Measurements from ENCODE around the gene ERC2.

The ERC2 gene

DNA sequence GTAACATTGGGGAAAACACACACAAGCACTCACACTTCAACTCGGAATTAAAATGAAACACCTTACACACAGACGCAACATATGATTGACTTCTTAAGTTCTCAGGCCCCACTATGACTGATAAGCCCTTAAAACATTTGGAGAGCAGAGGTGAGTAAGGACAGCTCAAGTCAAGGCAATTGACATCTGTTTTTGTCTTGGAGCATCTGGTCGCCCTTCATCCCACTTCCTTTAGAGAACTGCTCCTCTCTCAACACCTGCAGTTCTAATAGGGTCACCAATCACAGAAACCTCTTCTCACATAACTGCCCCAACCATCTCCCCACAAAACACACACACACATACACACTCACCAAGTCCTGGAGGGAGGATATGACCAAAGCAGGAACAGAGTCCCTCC, 43.4 kb downstream of the ERC2 start:
- no peak for DNase-seq (ENCODE audit: low read depth)

DNA sequence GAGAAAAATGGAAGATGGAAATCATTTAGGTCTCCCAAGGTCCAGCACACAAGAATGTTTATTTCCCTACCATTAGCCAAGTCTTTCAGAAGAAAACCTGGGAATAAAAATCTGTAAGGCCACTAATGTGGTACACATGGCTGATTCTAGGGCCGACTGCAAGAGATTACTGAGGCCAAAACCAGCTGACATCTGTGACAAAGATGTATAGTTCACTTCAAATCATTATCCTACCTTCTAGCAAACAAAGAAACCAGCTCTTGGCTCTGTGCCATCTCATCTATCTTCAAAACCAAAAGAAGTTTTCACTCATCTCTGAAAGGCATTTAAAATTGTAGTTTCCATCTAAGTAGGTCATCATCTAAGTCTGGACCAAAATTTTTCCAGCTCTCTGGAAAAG, 43.9 kb downstream of the ERC2 start:
- no peak for DNase-seq (ENCODE audit: low read depth)

DNA sequence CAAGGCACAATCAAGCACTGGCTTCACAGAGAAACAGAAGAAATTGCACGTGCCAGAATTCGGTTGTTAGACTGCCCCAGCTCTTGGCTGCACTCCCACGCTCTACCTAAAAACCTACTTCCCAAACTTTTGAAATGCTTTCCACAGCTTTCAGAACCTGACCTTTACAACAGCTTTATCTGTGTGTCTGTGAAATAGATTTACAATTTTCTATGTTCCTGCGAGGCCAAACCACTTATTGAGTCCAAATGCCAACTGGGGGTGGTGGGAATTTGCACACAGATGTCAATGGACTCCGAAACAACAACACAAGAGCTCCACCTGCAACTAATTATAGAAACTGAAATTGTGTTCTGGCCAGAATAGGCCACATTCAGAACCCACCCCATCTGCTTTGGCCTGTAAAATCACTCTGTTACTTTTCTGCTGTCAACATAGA, 44.6 kb downstream of the ERC2 start:
- no peak for DNase-seq (ENCODE audit: low read depth)

DNA sequence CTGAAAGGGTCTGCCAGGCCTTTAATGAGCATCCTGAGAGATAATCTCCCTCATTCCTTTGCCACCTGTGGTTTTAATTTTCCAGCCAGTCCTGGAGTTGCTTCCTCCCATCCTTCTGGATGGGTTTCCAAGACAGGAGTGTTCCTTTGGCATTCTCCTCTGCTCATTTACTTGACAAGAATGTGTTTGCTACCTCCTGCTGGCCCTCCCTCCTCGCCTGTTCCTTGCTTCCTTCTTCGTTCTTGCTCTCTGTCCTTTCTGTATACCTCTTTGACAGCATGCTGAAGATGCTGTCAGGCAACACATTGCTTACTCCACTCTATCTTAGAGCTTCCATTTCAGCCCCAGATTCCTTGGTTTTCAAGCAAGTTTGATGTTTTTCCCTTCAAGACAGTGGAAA, 46.0 kb downstream of the ERC2 start:
- no peak for DNase-seq (ENCODE audit: low read depth)

DNA sequence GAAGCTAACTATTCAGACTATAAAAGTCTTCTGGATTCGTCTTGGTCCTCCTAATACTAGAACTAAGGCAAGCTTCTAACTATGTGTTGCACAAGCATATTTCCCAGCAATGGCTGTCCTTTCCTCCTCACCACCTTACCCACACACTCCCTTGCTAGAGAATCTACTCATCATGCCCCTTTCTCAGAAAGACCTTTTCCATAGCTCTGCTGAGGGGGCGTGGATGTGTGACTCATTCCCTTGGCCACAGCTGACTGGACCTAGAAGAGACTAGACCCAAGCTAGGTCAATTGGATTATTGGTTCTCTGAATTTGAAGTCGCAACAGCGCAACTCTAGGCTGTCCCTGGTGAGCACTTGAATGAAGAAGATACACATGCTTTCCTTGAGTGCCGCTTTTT, 47.1 kb downstream of the ERC2 start:
- DNase-seq (ENCODE audit: low read depth) = no peak

DNA sequence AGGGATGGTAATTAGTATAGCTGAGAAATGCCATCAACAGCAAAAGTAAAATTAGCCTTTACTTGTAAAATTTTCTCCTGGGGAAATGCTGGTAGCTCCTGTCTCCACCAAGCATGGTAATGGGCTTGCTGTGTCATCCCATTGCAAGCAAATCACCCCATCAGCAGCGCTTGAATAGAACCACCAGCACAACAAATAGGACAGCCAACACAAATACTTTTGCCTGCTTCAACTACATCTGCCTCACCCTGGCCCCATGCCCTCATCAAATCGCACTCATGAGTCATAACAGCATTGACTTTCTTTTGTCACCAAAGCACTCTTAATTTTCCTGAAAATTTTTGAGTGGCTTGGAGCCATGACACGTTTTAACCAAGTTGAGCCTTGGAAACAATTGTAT, 52.6 kb downstream of the ERC2 start:
- DNase-seq (ENCODE audit: low read depth) = no peak

DNA sequence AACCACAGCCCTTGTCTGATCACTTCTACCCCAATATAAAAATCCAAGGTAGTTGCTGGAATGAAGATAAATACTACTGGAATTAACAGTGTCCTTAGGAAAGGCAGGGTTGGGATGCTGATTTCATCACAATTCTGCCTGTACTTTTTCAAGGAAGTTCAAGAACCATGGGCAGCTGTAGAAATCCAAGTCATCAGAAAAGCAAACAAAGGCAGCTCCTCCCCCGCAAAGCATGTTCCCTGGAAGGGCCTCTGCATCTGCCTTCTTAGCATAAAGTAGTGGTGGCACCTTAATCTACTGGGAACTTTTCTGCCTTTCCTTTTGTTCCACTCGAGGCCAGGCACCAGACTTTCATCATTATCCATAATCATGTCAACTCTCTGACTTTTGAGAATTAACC, 54.4 kb downstream of the ERC2 start:
- no peak for DNase-seq (ENCODE audit: low read depth)

DNA sequence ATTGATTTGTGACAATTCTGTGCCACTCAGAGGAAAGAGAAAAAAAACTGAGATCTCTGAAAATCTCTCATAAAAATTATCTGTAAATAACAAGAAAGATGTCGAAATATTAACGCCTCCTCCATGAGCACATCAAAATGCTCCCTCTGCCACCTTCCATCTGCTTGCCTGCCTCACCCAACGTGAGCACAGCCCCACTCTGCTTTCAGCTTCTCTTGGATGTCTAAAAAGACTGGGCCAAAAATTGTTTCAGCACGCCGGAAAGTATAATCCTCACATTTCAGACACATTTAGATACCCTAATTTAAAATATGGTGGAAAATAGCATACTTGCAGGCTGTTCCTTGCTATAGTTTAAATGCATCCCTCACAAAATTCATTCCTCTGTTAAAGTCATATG, 57.1 kb downstream of the ERC2 start:
- no peak for DNase-seq (ENCODE audit: low read depth)

DNA sequence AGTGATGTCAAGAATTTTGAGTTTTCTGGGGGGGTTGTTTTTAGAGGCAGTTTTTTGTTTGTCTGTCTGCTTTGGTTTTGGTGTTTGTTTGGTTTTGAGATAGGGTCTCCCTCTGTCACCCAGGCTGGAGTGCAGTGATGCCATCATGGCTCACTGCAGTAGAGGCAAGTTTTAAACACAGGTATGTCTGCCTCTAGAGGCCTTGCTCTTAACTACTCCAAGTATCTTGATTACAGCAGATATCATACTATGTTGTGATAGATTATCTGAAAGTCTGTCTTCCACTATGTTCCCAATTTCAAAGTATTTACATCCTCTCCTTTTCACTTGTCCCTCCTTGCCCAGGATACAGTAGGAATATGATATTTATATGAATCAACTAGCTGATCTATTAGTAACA, 57.7 kb downstream of the ERC2 start:
- no peak for DNase-seq (ENCODE audit: low read depth)

DNA sequence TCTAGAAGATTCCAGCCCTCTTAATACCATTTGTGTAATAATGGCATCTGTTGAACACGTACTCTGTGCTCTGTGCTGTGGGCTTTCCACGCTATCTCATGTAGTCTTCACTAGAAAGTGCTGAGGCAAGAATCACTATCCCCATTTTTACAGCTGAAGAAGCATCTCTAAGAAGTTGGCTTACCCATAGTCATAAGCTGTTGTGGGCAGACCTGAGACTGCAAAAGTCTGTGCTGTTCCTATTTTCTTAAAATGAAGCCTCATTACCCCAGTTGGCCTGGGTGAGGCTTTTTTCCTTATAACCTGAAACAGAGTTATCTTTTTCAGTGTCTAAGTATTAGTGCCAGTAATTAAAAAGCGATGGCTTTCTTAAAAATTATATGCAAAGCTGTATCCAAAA, 58.5 kb downstream of the ERC2 start:
- no peak for DNase-seq (ENCODE audit: low read depth)

DNA sequence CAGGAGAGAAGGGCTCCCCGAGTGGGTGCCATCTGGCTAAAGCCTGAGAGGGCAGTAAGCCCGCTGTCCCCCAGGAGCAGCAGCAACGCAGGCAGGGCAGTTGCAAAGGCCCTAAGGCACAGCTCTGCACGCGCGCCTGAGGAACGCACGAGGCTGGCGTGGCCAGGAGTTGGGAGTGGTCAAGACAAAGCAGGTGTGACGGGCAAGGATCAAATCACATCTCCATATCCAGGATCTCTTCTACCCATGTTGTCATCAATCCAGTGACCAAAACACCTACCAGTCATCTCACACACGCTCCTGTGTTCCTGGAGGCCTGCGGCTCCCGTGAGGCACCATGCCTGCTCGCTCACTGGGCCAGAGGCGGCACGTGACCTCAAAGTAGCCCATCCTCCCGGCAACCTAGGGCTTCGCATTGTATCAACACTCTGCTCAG, 59.5 kb downstream of the ERC2 start:
- DNase-seq (ENCODE audit: low read depth) = no peak

DNA sequence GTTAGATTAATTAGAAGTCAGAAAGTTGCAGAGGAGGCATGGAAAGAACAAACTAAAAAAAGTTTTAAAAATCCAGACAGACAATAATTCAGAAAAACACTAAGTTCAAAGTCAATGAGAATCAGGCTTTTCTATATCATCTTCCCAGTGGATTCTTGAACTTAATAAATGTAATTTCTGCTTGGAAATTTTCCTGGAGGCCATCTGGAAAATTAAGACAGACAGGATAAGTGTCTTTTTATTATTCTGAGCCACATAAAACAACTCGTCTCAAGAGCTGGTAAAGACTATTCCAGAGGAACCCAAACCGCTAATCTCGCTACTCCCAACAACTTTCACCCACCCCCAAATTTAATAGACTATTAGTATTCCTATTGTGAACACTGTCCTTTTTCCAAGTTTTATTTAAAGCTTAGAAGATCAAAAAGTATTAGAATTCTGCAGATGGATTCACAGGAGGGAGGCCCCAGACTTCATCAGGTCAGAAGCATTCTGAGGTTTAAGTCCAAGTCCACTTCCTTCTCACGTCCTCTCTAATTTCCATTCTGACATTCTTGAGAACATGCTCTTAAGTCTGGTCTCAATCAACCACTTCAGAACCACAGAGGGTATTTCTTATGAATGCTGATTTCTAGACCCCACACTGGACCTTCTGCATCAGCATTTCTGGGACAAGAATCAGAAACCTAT, 61.3 kb downstream of the ERC2 start:
- DNase-seq (ENCODE audit: low read depth) = no peak

DNA sequence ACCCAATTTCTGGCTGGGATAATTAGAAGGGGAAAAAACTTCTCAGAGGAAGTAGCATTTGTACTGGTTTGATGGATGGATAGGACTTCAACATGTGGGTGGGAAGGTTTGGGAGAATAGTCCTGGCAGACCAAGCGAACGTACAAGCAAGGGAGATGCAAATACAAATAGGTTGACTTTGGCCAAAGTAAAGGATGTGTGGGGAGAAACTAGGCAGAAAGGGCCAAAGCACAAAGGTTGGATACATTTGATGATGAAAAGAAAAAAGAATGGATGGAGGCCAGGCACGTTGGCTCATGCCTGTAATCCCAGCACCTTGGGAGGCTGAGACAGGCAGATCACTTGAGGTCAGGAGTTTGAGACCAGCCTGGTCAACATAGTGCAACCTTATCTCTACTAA, 63.4 kb downstream of the ERC2 start:
- DNase-seq (ENCODE audit: low read depth) = no peak

DNA sequence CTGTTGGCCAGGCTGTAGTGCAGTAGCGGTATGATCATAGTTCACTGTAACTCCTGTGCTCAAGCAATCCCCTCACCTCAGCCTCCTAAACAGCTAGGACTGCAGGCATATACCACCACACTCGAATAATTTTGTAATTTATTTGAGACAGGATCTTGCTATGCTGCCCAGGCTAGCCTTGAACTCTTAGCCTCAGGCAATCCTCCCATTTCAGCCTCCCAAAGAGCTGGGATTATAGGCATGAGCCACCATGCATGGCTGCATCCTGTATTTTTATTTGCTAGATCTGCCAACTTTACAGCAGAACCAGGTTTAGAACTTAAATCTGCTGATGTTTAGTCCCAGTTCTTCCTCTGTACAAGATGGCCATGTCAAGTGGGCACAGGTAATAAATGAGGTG, 69.6 kb downstream of the ERC2 start:
- no peak for DNase-seq (ENCODE audit: low read depth)

DNA sequence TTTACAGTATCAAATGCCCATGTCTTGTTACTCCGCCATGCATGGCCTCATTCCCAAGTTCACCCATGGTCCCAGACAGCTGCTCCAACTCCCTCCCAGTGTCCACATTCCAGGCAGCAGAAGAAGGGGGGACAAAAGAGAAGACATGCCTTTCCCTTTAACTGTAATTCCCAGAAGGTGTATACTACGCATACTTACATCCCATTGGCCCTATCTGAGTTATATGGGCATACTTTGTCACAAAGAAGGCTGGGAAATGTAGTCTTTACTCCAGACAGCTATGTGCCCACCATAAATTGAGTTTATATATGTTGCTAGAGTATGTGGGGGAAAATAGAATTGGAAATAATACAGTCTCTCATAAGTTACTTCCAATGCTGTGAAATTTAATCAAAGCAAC, 70.5 kb downstream of the ERC2 start:
- DNase-seq (ENCODE audit: low read depth) = no peak

DNA sequence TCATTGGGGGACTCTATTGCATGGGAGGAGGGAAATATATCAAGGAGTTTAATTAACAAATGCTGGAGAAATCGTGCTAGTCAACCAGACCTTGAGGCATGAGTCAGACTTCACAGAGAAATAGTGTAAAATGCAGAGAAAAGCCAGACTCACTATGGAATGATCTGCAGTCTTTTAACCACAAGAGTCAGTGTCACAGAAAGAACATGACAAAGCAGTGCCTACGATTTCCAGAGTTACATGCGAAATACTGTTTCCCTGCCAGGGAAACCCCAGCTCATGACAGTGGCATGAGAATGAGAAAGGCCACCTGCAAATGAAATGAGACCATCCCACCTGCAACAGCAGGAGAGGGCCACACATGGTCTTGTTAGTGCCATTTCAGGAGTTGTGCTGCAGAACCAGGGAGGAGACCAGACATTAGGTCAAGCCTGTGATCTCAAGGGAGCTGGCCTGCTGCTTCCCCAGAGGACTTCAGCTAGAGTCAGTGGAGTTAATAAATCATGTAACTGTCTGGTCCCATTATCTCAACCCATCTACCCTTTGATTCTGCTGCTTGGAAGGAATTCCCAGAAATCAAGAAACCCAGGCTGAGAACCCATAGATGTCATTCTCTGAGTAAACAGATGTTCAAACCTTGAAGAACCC, 79.0 kb downstream of the ERC2 start:
- DNase-seq (ENCODE audit: low read depth) = no peak

DNA sequence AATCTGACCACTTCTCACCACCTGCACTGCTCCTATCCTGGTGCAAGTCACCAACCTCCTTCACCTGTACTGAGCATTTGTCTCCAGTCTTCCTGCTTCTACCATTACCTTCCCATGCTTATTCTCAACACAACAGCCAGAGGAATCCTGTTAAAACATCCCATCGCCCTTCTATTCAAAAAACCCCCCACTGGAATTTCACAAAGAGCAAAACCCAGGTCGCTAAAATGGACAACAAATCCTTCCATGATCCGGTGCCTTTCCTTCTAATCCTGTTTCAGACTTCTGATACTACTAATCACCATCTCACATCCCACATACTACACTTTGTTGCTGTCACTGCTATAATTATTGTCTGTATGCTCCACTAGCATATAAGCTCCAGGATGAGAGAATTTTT, 85.2 kb downstream of the ERC2 start:
- no peak for DNase-seq (ENCODE audit: low read depth)

DNA sequence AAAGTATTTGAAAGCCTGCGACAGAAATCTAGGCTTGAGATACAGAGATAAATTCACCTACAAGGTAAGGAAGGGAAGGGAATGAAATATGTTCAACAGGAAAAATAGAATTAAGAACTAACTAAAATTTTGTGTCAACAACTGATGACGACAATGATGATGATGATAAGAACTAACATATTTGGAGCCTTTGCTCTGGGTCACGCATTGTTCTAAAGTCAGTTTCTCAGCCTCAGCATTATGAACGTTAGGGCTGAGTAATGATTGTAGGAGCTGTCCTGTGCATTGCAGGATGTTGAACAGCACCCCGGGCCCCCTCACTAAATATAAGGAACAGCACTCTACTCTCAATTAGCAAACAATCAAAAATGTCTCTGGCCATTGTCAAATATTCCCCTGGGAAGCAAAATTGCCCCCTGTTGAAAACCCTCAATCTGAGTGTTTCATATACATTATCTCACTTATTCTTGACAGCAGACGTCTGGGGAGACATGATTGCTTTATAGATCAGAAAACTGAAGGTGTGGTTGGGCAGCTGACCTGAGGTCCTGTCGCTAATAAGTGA, 88.5 kb downstream of the ERC2 start:
- no peak for DNase-seq (ENCODE audit: low read depth)

DNA sequence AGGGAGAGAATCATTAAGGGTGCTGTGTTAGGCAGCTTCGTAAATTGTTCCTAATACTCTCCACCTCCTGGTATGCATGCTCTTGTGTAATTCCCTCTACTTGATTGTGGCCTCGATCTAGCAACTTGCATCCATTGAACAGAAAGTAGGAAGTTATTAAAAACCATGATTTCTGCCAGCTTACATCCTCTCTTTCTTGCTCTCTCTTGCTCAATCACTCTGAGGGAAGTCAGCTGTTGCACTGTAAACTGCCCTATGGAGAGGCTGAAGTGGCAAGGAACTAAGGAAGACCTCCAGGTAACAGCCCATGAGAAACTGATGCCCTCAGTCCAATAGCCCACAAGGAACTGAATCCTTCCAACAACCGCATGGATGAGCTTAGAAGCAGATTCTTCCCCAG, 92.6 kb downstream of the ERC2 start:
- DNase-seq (ENCODE audit: low read depth) = no peak

DNA sequence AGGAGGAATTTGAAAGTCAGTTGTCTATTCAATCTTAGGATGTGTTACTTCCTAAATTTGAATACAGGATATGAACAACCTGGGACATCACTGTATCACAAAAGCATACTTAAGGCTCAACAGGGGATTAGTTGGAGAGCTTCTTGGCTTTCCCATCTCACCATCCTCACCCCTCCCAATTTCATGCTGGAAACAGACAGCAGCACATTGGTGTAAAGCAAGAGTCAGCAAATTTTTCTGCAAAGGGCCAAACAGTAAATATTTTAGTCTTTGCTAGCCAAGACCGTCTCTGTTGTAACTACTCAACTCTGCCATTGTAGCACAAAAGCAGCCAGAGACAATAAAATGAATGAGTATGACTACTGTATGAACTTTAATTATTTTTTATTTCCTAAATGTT, 94.9 kb downstream of the ERC2 start:
- DNase-seq (ENCODE audit: low read depth) = no peak

DNA sequence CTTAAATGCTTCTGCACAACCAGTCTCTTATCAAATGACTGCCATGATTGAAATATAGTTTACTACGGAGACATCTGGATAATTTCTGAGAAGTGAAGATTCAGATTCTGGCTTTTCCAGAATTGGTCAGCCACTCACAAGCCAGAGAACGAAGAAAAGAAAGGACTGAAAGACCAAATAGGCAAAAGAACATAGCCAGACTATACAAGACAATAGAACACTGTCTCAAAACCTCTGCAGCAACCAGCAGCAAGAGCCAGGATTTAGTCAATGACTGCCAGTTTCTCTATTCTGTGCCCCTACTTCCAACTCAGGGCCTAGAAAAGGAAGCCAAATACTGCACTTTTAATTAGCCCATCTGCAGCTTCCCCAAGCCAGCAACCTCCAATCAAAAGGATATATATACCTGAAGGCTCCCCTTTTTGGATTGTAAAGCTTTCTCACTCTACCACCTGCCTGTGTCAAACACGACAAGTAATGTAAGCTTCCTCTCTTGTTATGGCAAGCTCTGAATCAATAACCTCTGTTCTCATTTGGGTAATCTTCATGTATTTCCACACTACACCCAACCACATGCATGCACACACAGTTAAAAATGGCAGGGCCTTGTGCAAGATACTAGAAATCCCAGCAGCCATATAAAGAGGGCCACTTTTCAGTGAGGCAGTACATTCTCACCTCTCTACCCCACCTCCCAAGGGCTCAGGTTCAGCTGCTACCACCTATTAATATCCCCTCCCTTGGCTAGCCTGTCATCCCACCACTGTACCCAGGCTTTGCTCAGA, 97.1 kb downstream of the ERC2 start:
- DNase-seq (ENCODE audit: low read depth) = no peak

DNA sequence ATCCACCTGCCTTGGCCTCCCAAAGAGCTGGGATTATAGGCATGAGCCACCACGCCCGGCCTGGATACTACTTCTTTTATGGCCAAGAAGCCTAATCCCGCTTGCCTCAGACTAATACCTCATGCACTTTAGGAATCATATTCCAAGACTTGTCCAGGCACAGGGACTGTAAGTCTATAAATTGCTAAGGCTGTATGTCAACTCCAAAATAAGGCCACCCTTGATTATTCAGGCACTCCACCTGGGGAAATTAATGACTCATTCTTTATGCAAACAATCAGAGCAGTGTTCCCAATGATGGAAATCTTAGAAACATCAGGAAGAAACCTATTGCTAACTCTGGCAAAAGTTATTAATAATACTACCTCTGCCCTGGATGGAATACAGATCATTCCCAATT, 98.4 kb downstream of the ERC2 start:
- no peak for DNase-seq (ENCODE audit: low read depth)

DNA sequence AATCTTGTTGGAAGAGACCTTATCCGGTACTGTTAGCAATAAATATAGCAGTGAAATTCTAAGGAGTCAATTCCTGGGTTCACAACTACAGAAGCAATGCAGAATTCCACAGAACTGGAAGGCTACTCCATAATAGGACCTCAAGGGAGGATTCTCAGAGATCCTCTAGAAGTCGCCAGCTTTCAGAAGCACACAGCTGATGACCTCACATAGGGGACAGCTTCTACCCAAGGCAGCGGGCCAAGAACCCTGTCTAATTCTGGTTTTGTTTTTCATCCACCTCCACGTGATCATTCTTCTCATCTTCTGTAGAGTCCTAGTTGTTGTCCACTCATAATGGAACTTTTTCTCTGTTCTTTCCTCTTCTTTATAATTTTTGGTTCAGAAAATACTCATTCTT, 99.4 kb downstream of the ERC2 start:
- no peak for DNase-seq (ENCODE audit: low read depth)

All from T-helper 22 cell (primary cell).